Right lobe of liver (tissue), 4 donors: ENCODE data around the gene FAM237A.

Experiments used
- CTCF ChIP-seq, 4 donors: fragments of 200-600 bp in 3 of 4; fragments of 450-650 bp in 1 of 4; IDR thresholded peaks; one replicate each; pipeline versions ENCODE4 v1.5.1 to v1.8.0; 2016 to 2022; ENCODE audit warnings: antibody characterized with exemption in 4 of 4, mild to moderate bottlenecking in 2 of 4
- POLR2A ChIP-seq: fragments of 450-650 bp; IDR thresholded peaks from one replicate; pipeline ENCODE4 v1.6.1; 2017; ENCODE audit warnings: antibody characterized with exemption, mild to moderate bottlenecking
- donor health status: DM: no; HTN: no; CAD: no.
- donor health status: DM: no; HTN: no; CAD: no.
- donor health status: DM: no; HTN: yes; CAD: no.

DNA sequence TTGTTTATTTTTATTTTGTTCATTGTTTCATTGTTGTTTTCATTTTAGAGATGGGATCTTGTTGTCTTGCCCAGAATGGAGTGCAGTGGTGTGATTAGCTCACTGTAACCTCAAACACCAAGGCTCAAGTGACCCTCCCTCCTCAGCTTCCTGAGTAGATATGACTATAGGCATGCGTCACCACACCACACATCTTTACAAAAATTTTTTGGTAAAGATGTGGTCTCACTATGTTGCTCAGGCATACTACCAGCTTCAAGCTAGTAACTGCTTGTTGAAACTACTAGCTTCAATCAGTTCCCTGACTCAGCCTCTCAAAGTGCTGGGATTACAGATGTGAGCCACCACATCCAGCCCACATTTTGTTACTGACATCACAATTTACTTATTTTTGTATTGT is 14.8 kb downstream of the FAM237A start:
- no peak for TF ChIP-seq CTCF (IDR thresholded peaks at IDR 0.05)
- TF ChIP-seq POLR2A: no peak
